HL-60 (cell line): Measurements from ENCODE around the gene GNAI2.
A peak's percentile ranks its signal among the peaks of the same experiment; 100 is the strongest.

Source experiments
- GABPA ChIP-seq: IDR thresholded peaks from 2 replicates; pipeline ENCODE4 v1.6.1; 2012; ENCODE audit warnings: low read depth
- POLR2AphosphoS5 ChIP-seq: IDR thresholded peaks from 2 replicates; pipeline ENCODE4 v1.6.1; 2012; ENCODE audit warnings: low read depth
- REST ChIP-seq: IDR thresholded peaks from 2 replicates; pipeline ENCODE4 v1.6.1; 2012; ENCODE audit warnings: low read depth; ENCODE audit not compliant: insufficient replicate concordance
- TF ChIP-seq, protein P1 (sequence below): IDR thresholded peaks from one replicate; pipeline ENCODE4 v1.5.1; 2011; ENCODE audit warnings: low read length, control low read depth, inconsistent platforms; ENCODE audit not compliant: insufficient read depth

DNA sequence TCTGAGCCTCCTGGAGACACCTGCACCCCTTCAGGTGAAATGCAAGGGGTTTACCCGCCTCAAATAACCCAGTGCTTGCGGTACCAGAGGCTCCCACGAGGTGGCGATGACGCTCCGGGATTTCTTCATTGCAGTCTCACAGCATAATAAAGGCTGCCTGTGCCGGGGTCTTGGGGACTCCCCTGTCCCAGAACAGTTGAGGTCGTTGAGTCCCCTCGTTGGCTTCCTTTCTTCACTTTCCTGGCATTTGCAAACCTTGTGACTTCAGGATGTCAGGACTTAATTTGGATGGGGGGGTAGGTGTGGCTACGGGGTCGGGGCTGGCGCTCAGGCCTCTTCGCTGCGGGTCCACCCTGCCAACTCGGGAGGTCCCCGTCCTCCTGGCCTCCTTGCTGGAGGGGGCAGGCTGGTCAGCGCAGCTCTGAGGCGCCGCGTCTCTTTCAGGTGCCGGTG, 43.3 kb upstream of the GNAI2 start:
- TF ChIP-seq POLR2AphosphoS5: no peak
- TF ChIP-seq, protein P1, sequence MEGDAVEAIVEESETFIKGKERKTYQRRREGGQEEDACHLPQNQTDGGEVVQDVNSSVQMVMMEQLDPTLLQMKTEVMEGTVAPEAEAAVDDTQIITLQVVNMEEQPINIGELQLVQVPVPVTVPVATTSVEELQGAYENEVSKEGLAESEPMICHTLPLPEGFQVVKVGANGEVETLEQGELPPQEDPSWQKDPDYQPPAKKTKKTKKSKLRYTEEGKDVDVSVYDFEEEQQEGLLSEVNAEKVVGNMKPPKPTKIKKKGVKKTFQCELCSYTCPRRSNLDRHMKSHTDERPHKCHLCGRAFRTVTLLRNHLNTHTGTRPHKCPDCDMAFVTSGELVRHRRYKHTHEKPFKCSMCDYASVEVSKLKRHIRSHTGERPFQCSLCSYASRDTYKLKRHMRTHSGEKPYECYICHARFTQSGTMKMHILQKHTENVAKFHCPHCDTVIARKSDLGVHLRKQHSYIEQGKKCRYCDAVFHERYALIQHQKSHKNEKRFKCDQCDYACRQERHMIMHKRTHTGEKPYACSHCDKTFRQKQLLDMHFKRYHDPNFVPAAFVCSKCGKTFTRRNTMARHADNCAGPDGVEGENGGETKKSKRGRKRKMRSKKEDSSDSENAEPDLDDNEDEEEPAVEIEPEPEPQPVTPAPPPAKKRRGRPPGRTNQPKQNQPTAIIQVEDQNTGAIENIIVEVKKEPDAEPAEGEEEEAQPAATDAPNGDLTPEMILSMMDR: peak; percentile 85
- TF ChIP-seq REST: no peak
- no peak for TF ChIP-seq GABPA
